Right atrium auricular region (tissue), 2 donors: ENCODE results near the gene WDR70. TPM values are rescaled to one million over a fixed set of nuclear protein-coding genes. Genes with fewer than 3 reads are reported as not detected.

ENCODE experiments used
- DNase-seq: peaks from one replicate; pipeline ENCODE4 v3.0.0-alpha.2; 2019; ENCODE audit warnings: low spot score
- H3K27ac ChIP-seq, 2 donors: fragments of 200-600 bp; sonication (generic); 1 replicate in 1 of 2; 2 replicates in 1 of 2; pipeline ENCODE4 v1.5.1; 2016 to 2019
- H3K27me3 ChIP-seq, 2 donors: fragments of 200-600 bp; sonication (generic); one replicate each; pipeline versions ENCODE4 v1.5.1 to v1.6.0; 2017 to 2019
- H3K36me3 ChIP-seq: fragments of 200-600 bp; sonication (generic); one replicate; pipeline ENCODE4 v1.5.1; 2016
- H3K4me1 ChIP-seq, 2 donors: fragments of 200-600 bp; sonication (generic); one replicate each; pipeline versions ENCODE4 v1.5.1 to v1.6.0; 2017 to 2019
- H3K4me3 ChIP-seq, 2 donors: fragments of 200-600 bp; sonication (generic); 1 replicate in 1 of 2; 2 replicates in 1 of 2; pipeline ENCODE4 v1.5.1; 2017 to 2019; ENCODE audit warnings: mild to moderate bottlenecking in 1 of 2, moderate library complexity in 1 of 2
- H3K9me3 ChIP-seq, 2 donors: fragments of 200-600 bp; sonication (generic); one replicate each; pipeline ENCODE4 v1.5.1; 2019
- total RNA-seq, 2 donors: library from RNA; depleted of rRNA; stranded (reverse); fragments of >200 nt; gene quantifications; one replicate each; pipeline ENCODE4 v1.1.0, GENCODE V29; 2016
- TF ChIP-seq, protein P1 (sequence below), 2 donors: fragments of 200-600 bp; sonication (generic); IDR thresholded peaks; one replicate each; pipeline ENCODE4 v1.5.1; 2019; ENCODE audit warnings: antibody characterized with exemption in 2 of 2

WDR70 gene
- total RNA-seq, 2 donors from 2014 or later: 8.2 to 12.2 TPM

DNA sequence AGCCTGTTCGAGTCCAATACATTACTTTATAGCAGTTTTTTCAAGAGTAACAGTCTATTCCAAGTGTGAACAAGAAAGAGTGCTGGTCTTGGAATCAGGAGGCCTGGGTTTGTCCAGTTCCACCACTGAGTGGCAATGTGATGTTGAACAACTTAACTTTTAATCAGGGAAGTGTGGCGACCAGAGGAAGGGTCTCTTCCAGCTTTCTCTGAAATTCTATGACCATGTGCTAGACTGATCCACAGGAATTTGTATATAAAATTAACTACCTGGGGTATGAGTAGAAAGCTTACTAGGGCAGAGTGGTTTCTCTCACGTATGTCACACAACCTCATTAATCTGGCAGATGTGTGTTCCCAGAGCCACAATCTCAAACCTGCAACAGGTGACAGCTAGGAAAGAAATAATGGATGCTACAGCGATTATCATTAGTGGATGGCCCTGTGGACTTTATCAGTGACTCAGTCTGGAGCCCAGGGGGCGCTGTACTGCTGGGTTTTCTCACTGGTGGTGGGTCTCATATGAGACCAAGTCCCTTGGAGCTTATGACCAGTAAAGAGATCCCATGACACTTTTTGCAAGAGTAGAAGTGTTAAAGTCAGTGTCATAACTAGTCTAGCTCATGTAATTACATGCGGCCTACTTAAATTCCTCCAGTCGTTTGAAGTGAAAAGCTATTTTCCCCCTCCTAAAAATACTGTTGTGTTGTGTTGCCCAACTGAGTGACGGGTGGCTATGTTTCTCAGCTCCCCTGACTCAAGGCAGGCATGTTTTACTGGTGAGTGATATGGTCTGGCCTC lies 344.2 kb downstream of the WDR70 start:
- Histone ChIP-seq H3K4me1 (peaks cover 0 to 2% of the 10 kb centered on the region in 2 donors), H3K27me3 (no peaks in the 10 kb centered on the region), H3K4me3 (no peak overlapping the region), H3K9me3 (no peaks in the 10 kb centered on the region), H3K36me3 (peaks cover 11% of the 10 kb centered on the region), H3K27ac (no peak overlapping the region)
- DNase-seq: no peak
- TF ChIP-seq, protein P1, sequence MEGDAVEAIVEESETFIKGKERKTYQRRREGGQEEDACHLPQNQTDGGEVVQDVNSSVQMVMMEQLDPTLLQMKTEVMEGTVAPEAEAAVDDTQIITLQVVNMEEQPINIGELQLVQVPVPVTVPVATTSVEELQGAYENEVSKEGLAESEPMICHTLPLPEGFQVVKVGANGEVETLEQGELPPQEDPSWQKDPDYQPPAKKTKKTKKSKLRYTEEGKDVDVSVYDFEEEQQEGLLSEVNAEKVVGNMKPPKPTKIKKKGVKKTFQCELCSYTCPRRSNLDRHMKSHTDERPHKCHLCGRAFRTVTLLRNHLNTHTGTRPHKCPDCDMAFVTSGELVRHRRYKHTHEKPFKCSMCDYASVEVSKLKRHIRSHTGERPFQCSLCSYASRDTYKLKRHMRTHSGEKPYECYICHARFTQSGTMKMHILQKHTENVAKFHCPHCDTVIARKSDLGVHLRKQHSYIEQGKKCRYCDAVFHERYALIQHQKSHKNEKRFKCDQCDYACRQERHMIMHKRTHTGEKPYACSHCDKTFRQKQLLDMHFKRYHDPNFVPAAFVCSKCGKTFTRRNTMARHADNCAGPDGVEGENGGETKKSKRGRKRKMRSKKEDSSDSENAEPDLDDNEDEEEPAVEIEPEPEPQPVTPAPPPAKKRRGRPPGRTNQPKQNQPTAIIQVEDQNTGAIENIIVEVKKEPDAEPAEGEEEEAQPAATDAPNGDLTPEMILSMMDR (IDR thresholded peaks at IDR 0.05): no peak

- no peak overlapping the region for H3K27ac ChIP-seq
- H3K9me3 ChIP-seq: no peaks in the 10 kb centered on the region
- no peaks in the 10 kb centered on the region for H3K4me1 ChIP-seq
- DNase-seq: no peak
- no peaks in the 10 kb centered on the region for H3K27me3 ChIP-seq
- no peak overlapping the region for H3K4me3 ChIP-seq
- peaks cover 11% of the 10 kb centered on the region for H3K36me3 ChIP-seq
- TF ChIP-seq, protein P1 (IDR thresholded peaks at IDR 0.05): no peak
Observed at GRCh38 chr5:37724395-37725125, 345.4 kb downstream of the WDR70 start.

DNA sequence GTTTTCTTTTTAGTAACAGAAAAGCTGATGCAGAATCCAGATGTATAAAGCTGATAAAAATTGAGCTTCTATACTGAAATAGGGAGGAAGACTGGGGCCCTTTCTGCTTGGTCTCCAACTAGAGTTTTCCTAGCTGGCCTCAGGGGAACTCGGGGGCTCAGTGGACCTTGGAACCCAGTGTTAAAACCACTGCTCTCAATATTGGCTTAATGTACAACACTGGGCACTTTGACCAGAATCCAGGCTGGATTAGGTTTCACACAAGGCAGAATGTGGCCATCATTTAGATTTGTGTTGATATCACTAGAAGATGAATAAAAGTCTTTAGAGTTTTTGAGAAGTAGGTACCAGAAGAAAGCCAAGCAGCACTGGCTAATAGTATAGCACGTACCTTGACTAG lies 346.1 kb downstream of the WDR70 start:
- DNase-seq: no peak
- H3K36me3 ChIP-seq: peaks cover 11% of the 10 kb centered on the region
- no peaks in the 10 kb centered on the region for H3K4me1 ChIP-seq
- H3K27me3 ChIP-seq: no peaks in the 10 kb centered on the region
- no peak overlapping the region for H3K27ac ChIP-seq
- H3K4me3 ChIP-seq: no peak overlapping the region
- H3K9me3 ChIP-seq: no peaks in the 10 kb centered on the region
- TF ChIP-seq, protein P1 (IDR thresholded peaks at IDR 0.05): no peak

GRCh38 chr5:37727238-37727637 lies 348.1 kb downstream of the WDR70 start:
- H3K9me3 ChIP-seq: no peaks in the 10 kb centered on the region
- DNase-seq: no peak
- H3K27me3 ChIP-seq: no peaks in the 10 kb centered on the region
- TF ChIP-seq, protein P1 (IDR thresholded peaks at IDR 0.05): no peak
- H3K27ac ChIP-seq: no peak overlapping the region
- H3K4me1 ChIP-seq: no peaks in the 10 kb centered on the region
- no peak overlapping the region for H3K4me3 ChIP-seq
- H3K36me3 ChIP-seq: peaks cover 11% of the 10 kb centered on the region

DNA sequence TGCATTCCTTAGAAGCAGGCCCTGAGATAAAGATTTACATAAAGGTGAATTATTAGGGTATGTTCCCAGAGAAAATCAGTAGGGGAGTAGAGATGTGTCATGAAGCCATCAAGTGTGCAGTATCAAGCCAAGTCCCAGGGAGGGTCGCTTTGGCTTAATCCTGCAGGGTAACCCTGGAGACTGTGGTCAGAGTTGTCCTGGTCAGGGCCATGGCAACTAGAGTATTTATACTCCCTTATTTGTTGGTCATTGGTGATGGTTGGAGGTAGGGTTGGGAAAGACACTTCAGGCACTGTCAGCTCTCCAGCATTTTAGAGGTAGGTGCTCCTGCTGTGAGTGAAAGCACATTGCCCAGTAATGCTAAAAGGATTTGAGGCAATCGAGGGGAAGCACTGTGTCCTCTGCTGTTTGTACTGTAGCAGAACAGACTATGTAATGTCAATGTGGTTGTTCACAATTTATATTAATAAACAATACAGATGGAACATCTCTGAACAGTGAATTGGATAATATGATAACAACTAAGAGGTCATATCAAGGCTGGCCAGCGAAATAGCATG lies 351.9 kb downstream of the WDR70 start:
- H3K36me3 ChIP-seq: peaks cover 11% of the 10 kb centered on the region
- no peak overlapping the region for H3K4me3 ChIP-seq
- TF ChIP-seq, protein P1 (IDR thresholded peaks at IDR 0.05): no peak
- no peak for DNase-seq
- no peak overlapping the region for H3K27ac ChIP-seq
- H3K4me1 ChIP-seq: no peaks in the 10 kb centered on the region
- no peaks in the 10 kb centered on the region for H3K27me3 ChIP-seq
- H3K9me3 ChIP-seq: no peaks in the 10 kb centered on the region
